ENCODE results near the gene SCGB1C1. TPM values are rescaled to one million over a fixed set of nuclear protein-coding genes. Genes with fewer than 3 reads are reported as not detected.

Gene SCGB1C1
- total and polyA plus RNA-seq, 10 of the 15 experiments (the other 5 are each of a cell fraction or from before 2014, with no cell fraction given), result not detected

DNA sequence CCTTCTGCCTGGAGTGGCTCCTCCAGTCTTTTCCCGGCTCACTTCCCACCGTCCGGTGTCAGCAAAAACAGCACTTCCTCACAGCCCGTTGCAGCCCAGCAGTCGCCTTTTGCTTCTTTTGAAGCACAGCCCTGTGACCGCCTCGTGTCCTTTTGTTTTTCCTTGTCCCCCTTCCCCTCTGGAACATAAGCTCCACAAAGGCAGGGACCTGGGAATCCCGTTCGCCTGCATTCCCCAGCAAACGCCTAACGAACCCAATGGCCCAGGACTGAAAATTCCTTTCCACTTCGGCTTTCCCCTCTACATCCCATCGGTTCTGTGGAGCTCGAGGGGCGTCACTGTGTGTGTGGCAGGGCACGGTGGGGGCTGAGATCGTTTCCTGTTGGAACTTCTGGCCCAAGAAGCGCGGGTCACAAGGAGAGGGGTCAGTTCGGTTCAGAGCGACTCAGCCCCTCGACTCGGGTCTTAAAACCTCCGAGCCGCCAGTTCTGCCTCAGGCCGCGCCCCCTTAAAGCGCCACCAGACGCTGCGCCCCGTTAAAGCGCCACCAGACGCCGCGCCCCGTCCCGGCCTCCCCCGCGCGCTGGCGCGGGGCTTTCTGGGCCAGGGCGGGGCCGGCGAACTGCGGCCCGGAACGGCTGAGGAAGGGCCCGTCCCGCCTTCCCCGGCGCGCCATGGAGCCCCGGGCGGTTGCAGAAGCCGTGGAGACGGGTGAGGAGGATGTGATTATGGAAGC is 15.5 kb downstream of the SCGB1C1 start (continued):
- TF ChIP-seq, protein P1, sequence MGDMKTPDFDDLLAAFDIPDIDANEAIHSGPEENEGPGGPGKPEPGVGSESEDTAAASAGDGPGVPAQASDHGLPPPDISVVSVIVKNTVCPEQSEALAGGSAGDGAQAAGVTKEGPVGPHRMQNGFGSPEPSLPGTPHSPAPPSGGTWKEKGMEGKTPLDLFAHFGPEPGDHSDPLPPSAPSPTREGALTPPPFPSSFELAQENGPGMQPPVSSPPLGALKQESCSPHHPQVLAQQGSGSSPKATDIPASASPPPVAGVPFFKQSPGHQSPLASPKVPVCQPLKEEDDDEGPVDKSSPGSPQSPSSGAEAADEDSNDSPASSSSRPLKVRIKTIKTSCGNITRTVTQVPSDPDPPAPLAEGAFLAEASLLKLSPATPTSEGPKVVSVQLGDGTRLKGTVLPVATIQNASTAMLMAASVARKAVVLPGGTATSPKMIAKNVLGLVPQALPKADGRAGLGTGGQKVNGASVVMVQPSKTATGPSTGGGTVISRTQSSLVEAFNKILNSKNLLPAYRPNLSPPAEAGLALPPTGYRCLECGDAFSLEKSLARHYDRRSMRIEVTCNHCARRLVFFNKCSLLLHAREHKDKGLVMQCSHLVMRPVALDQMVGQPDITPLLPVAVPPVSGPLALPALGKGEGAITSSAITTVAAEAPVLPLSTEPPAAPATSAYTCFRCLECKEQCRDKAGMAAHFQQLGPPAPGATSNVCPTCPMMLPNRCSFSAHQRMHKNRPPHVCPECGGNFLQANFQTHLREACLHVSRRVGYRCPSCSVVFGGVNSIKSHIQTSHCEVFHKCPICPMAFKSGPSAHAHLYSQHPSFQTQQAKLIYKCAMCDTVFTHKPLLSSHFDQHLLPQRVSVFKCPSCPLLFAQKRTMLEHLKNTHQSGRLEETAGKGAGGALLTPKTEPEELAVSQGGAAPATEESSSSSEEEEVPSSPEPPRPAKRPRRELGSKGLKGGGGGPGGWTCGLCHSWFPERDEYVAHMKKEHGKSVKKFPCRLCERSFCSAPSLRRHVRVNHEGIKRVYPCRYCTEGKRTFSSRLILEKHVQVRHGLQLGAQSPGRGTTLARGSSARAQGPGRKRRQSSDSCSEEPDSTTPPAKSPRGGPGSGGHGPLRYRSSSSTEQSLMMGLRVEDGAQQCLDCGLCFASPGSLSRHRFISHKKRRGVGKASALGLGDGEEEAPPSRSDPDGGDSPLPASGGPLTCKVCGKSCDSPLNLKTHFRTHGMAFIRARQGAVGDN (IDR thresholded peaks at IDR 0.05), result peak; percentile 67
- TF ChIP-seq SMAD5 (IDR thresholded peaks at IDR 0.05; ENCODE audit: low read depth) (no peak), HDGF (IDR thresholded peaks at IDR 0.05) (no peak), IKZF2 (IDR thresholded peaks at IDR 0.05) (peak; percentile 11 to 25; a peak in 1 of 4 replicates), ZSCAN29 (IDR thresholded peaks at IDR 0.05) (no peak), YBX1 (IDR thresholded peaks at IDR 0.05) (no peak), NFYA (IDR thresholded peaks at IDR 0.05; ENCODE audit: borderline replicate concordance, low read depth, low read length) (no peak), MEF2A (IDR thresholded peaks at IDR 0.05; ENCODE audit: insufficient read depth, low read depth, low read length) (no peak), MEF2B (IDR thresholded peaks at IDR 0.05; ENCODE audit: partially characterized antibody, poor library complexity, severe bottlenecking) (no peak), POLR2AphosphoS2 (IDR thresholded peaks at IDR 0.05; ENCODE audit: low read depth, low read length) (no peak; the same call in 1 of the 2 replicates), BCL11A (IDR thresholded peaks at IDR 0.05; ENCODE audit: low read depth, low read length) (no peak), SP1 (IDR thresholded peaks at IDR 0.05; ENCODE audit: low read depth, low read length) (no peak), CEBPB (IDR thresholded peaks at IDR 0.05; ENCODE audit: borderline replicate concordance in 1 of 2, low read depth in 2 of 2, low read length in 2 of 2) (no peak), BHLHE40 (IDR thresholded peaks at IDR 0.05; ENCODE audit: borderline replicate concordance in 1 of 2, low read depth in 2 of 2, low read length in 1 of 2) (peak; percentile 19 to 35; a peak in 2 of 4 replicates), HCFC1 (IDR thresholded peaks at IDR 0.05; ENCODE audit: low read length) (no peak)
- TF ChIP-seq, protein P2, sequence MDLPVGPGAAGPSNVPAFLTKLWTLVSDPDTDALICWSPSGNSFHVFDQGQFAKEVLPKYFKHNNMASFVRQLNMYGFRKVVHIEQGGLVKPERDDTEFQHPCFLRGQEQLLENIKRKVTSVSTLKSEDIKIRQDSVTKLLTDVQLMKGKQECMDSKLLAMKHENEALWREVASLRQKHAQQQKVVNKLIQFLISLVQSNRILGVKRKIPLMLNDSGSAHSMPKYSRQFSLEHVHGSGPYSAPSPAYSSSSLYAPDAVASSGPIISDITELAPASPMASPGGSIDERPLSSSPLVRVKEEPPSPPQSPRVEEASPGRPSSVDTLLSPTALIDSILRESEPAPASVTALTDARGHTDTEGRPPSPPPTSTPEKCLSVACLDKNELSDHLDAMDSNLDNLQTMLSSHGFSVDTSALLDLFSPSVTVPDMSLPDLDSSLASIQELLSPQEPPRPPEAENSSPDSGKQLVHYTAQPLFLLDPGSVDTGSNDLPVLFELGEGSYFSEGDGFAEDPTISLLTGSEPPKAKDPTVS (IDR thresholded peaks at IDR 0.05; ENCODE audit: low read depth, low read length), result no peak
- TF ChIP-seq, protein P3, sequence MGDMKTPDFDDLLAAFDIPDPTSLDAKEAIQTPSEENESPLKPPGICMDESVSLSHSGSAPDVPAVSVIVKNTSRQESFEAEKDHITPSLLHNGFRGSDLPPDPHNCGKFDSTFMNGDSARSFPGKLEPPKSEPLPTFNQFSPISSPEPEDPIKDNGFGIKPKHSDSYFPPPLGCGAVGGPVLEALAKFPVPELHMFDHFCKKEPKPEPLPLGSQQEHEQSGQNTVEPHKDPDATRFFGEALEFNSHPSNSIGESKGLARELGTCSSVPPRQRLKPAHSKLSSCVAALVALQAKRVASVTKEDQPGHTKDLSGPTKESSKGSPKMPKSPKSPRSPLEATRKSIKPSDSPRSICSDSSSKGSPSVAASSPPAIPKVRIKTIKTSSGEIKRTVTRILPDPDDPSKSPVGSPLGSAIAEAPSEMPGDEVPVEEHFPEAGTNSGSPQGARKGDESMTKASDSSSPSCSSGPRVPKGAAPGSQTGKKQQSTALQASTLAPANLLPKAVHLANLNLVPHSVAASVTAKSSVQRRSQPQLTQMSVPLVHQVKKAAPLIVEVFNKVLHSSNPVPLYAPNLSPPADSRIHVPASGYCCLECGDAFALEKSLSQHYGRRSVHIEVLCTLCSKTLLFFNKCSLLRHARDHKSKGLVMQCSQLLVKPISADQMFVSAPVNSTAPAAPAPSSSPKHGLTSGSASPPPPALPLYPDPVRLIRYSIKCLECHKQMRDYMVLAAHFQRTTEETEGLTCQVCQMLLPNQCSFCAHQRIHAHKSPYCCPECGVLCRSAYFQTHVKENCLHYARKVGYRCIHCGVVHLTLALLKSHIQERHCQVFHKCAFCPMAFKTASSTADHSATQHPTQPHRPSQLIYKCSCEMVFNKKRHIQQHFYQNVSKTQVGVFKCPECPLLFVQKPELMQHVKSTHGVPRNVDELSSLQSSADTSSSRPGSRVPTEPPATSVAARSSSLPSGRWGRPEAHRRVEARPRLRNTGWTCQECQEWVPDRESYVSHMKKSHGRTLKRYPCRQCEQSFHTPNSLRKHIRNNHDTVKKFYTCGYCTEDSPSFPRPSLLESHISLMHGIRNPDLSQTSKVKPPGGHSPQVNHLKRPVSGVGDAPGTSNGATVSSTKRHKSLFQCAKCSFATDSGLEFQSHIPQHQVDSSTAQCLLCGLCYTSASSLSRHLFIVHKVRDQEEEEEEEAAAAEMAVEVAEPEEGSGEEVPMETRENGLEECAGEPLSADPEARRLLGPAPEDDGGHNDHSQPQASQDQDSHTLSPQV (IDR thresholded peaks at IDR 0.05), result no peak
- TF ChIP-seq, protein P4, sequence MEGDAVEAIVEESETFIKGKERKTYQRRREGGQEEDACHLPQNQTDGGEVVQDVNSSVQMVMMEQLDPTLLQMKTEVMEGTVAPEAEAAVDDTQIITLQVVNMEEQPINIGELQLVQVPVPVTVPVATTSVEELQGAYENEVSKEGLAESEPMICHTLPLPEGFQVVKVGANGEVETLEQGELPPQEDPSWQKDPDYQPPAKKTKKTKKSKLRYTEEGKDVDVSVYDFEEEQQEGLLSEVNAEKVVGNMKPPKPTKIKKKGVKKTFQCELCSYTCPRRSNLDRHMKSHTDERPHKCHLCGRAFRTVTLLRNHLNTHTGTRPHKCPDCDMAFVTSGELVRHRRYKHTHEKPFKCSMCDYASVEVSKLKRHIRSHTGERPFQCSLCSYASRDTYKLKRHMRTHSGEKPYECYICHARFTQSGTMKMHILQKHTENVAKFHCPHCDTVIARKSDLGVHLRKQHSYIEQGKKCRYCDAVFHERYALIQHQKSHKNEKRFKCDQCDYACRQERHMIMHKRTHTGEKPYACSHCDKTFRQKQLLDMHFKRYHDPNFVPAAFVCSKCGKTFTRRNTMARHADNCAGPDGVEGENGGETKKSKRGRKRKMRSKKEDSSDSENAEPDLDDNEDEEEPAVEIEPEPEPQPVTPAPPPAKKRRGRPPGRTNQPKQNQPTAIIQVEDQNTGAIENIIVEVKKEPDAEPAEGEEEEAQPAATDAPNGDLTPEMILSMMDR (IDR thresholded peaks at IDR 0.05 in 2 of 3, conservative IDR thresholded peaks at IDR 0.05 in 1 of 3; ENCODE audit: control insufficient read depth in 2 of 3, extremely low read depth in 1 of 3, insufficient read depth in 1 of 3, low read depth in 3 of 3, low read length in 3 of 3), result no peak
